SK-MEL-5 (cell line): Measurements from ENCODE around the gene GARIN5A. TPM values are rescaled to one million over a fixed set of nuclear protein-coding genes. Genes with fewer than 3 reads are reported as not detected.

Source experiments
- DNase-seq: peaks from one replicate; pipeline ENCODE4 v3.0.0-alpha.2; 2016; ENCODE audit warnings: low read depth, low spot score
- in situ Hi-C: cut with HindIII; loops from 2 replicates; pipeline ENCODE4 v1.10.0; 2016; ENCODE audit warnings: low sequenced_read_pairs, high pct_unique_total_duplicates, low pct_unique_long_range_greater_than_20kb
- polyA plus RNA-seq, 2 experiments: library from polyadenylated mRNA; depleted of rRNA; stranded (reverse); fragments of >200 nt; gene quantifications; 2 replicates each; pipeline ENCODE4 v1.2.3, GENCODE V29; 2015
- total RNA-seq: library from RNA; depleted of rRNA; stranded (reverse); fragments of >200 nt; shearing (Covaris generic); gene quantifications from 2 replicates; pipeline ENCODE4 v1.2.3, GENCODE V29; 2014; rRNA removed

GARIN5A gene
- 0.27 and 0.29 TPM in 2 replicates for total RNA-seq
- 0.73 and 0.86 TPM in 2 replicates for polyA plus RNA-seq (2015; cell fraction: cytosol; rRNA removed)
- polyA plus RNA-seq (2015; cell fraction: nucleus; rRNA removed) = not detected in 2 replicates

DNA sequence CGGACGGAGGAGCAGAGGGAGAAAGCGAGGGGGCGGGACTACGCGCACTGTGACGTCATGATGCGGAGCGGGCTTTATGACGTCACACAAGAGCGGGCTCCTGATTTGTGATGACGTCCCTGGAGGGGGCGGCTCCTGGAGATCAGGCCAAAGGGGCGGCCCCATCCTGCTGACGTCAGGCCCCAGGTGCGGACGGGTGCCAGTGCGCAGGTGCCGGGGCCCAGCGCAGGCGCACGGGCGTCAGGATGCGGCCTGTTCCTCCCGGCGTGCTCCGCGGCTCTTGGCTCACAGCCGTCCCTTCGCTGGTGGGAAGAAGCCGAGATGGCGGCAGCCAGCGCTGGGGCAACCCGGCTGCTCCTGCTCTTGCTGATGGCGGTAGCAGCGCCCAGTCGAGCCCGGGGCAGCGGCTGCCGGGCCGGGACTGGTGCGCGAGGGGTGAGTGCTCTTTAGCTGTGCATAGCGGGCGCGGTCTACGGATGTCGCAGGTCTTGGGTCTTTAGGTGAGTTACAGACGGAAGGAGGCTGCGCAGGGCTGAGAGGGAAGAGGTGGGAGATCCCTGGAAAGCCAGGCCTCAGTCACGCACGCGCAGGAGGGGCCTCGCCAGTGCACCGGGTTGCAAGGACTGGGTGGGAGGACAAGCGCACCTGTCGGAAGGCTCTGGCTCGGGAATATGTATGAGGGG is at the start of gene GARIN5A, which contains the start of gene EMC10:
GARIN5A (minus strand) TSS at position 625 of the 683 bp plus-strand sequence; CDS start at position 165, 460 bp downstream.
EMC10 (plus strand) TSS at position 284 of the 683 bp plus-strand sequence; CDS start at position 322, 38 bp downstream.
- in situ Hi-C loops = no loop called here
- DNase-seq = peak; percentile 94

DNA sequence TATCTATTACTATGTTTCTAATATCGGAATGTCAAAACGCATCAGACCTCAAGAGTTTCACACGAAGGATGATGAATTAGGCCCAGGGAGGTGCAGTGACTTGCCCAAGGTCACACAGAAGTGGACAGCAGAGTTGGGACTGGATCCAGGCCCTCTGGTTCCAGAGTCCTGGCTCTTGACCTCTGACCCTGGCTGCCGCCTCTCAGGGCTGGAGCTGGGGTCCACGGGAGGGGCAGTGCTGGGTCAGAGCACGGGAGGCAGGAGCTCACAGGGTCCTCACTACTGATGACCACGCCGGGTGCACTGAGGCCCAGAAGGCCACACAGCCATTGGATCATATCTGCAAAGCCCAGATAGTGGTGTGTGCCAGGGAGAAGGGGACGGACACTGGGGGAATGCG is 46.2 kb upstream of the GARIN5A start:
- DNase-seq = no peak
- in situ Hi-C loops = no loop called here

DNA sequence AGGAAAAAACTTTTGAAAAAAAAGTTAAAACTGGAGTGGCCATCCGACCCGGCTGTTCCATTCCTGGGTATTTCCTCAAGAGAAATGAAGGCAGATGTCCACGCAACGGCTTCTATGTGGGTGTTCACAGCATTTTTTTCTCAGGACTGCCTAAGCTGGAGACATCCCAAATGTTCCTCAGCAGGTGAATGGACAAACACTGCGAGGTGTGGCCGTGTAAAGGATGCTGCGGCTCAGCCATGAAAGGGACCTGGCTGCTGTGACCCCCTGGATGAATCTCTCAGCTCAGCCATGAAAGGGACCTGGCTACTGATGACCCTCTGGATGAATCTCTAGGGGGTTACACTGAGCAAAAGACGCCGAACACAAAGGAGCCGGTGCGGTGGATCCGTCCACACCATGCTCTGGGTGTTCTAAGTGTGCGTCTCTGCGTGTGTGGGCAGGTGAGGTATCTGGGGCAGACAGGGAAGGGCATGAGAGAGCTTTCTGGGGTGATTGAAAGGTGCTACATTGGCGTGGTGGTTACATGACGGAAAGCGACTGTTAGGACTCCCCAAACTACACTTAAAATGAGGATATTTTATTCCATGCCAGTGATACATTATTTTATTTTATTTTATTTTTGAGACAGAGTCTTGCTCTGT is 44.3 kb upstream of the GARIN5A start:
- in situ Hi-C loops = no loop called here

DNA sequence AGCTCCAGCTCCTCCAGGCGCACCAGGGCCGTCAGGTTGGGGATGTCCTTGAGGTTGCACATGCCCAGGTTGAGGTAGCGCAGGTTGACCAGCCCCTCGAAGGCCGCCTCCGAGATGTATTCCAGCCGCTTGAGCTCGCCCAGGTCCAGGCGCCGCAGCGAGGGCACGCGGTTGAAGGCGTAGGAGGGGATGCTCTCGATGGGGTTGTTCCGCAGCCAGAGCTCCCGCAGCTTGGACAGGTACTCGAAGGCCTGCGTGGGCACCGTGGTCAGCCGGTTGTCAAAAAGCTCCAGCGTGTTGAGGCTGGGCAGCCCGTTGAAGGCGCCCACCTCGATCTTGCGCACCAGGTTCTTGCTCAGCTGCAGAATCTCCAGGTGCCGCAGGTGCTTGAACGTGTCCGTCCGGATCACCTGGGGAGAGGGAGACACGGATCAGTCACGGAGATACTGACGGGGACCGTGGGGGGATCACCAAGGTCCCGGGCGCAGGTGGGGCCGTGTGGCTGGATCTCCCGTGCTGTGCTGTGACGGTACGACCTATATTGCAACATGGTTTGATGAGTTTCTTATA is 42.4 kb upstream of the GARIN5A start:
- in situ Hi-C loops = no loop called here
- DNase-seq = no peak

More for the DNA sequence above, 44.3 kb upstream of the GARIN5A start:
- no peak for DNase-seq

DNA sequence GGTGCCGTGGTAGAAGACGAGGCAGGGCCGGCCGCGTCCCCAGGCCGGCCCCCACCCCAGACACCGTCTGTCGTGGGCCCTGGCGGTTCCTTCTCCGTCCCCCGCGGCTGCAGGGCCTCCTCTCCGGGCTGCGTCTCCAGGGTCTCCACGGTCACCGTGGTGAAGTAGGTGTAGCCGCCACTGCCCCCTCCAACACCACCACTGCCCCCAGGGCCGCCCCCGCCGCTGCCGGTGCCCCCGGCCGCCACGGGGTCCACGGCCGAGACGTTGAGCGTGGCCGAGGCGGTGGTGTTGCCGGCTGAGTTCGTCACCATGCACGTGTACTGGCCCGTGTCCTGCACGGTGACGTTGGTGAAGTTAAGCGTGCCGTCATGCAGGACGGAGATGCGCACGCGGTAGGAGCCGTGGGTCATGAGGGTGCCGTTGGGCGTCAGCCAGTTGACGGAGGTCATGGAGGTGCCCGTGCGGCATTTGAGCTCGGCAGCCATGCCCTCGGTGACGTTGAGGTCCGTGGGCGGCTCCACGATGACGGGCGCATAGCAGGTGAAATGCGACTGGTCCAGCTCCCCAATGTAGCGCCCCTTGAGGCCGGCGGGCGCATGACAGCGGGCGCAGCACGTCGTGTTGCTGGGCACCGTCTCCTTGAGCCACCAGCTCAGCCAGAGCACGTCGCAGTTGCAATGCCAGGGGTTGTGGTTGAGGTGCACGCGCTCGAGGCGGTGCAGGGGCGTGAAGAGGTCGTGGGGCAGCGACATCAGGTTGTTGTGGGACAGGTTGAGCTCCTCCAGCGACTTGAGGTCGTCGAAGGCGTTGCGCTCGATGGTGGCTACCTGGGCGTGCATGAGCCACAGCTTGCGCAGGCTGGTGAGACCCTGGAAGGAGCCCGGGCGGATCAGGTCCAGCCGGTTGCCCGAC is 41.7 kb upstream of the GARIN5A start:
- DNase-seq = no peak

DNA sequence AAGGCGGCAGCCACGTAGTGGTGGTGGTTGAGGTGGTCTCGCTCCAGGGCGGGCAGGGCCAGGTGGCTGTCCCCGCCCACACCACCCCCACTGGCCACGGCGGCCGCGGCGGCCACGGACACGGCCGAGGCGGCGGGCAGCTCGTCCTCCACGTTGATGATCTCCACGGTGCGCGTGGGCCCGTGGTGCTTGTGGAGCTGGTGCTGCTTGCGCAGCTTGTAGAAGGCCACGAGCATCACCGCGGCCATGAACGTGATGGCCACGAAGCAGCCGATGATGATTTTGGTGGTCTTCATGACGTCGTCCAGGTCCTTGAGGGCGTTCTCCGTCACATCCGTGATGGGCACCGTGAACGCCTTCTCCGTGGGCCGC is 41.0 kb upstream of the GARIN5A start:
- no peak for DNase-seq
- in situ Hi-C loops = no loop called here

More for the DNA sequence above, 41.7 kb upstream of the GARIN5A start:
- in situ Hi-C loops = no loop called here

DNA sequence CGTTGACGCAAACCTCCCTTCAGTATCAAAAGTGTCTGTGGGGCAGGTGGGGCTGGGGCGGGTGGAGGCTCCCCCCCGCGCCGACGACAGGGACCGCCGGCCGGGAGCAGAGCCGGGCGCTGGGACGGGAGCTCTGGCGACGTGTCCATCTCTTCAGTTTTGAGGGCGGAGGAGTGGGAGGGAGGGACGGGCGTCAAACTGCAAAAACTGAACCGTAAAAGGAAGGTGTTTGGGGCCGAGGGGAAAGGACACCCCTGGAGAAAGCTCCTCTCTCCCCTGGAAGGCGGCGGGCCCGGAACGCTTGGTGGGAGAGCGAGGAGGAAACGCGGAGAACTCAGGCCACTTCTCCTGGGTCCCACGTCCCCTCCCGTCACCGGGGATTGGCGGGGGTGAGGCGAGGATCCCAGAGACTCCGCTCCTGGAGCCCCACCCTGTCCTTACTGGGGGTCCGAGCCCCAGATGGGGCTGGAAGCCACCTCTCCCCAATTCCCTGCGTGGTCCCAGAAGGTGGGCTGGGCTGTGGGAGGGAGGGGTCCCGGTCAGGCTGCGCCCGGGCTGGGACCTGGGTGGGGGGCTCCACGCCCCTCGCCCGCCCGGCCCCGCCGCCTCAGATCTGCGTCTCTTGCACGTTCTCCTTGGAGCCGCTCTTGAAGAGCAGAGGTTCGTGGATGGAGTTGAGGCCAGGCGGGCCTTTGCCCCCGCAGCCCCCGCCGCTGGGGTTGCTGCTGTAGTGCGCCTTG is 40.5 kb upstream of the GARIN5A start:
- in situ Hi-C loops = no loop called here
- no peak for DNase-seq

DNA sequence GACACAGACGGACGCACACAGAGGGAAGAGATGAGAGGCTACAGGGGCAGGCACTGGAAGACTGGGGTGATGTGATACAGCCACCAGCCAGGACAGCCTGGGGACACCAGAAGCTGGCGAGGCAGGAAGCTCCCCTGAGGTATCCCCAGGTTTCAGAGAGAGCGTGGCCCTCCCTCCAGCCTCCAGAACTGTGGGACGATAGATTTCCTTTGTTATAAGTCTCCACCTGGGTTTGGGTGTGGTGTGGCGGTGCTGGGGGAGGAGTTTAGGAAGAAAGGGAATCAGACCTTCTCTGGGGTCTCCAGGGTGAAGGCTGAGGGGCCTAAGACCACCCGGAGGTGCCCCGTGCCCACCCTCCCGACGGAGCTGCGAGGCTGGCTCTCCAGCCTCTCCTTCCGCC is 39.8 kb upstream of the GARIN5A start:
- in situ Hi-C loops = no loop called here
- DNase-seq = no peak

DNA sequence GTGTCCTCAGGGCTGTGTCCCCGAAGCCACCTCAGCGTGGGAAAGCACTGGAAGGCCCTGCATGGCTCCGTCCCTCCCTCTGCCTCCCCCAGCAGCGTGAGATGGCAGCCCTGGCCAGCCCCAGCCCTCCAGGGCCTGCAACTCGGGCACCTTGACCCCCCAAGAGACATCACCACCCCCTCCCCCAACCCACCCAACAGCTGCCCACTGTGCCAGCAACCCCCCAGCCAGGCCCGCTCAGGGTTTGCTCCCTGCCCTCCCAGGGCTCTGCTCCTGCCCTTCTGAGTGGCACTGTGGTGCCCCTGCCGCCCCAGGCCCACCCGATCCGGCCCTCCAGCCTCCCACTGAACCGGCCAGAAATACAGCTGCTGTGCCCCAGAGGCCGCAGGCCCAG is 38.5 kb upstream of the GARIN5A start:
- DNase-seq = no peak
- in situ Hi-C loops = no loop called here

DNA sequence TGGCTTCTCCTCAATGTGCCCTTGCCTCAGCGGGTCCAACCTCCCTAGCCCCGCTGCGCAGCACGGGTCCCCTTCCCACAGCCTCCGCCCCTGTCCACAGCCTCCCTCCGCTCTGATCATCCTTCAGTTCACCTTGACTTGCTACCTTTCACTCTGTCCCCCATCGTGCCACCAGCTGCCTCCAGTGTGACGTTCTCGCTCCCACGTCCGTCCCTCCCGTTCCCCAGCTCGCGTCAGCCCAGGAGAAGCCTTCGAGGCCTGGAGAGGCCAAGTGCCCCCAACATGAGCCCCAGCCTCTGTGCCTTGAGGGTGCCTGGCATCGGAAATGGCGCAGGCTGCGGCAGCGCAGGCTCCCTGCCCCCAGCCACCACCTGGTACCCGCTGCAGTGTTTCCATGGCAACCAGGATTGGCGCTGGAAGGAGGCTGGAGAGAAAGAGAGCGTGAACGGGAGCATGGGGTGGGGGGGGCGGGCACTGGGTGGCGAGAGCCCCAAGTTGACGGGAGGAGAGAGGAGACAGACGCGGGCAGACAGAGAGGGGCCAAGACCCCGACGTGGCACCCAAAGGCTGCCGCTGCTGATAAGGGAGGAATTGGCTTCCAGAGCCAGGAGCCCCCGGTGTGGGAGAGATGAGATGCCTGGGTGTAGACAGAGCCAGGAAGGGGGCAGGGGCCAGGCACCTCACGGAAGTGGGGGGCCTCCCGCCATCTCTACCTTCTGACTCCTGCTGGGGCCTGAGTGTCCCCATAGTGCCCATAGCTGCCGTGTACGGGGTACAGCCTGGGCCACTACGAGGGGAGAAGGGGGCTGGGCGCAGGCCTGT is 37.9 kb upstream of the GARIN5A start:
- no peak for DNase-seq
- in situ Hi-C loops = no loop called here

DNA sequence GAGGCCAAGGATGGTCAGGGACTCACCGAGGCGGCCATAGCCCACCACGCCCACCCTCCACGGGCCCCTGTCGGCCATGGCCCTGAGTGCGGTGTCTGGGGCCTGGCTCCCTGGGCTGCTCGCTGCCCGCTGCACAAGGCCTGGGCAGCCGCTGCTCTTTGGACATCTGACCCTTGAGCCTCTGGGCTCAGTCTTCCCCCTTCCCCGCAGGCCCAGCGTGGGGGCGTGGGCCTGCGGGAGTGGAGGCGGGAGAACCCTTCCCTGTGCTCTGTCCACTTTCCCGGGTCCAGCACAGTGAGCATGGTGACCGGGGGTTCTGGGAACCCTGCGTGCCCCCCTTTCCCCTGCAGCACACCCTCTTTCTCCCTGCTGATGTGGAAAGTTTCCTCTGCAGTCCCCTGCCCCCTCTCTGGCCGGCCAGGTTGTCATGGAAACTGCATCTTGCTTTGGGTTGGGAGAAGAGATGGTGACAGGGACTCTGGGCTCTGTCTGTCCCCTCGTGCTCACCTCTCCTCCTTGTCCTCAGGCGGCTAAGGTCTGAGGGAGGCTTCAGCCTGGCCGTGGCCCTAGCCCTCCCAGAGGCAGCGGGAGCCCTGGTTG is 37.2 kb upstream of the GARIN5A start, which contains the start of gene ASPDH:
ASPDH (minus strand) TSS at position 168 of the 600 bp plus-strand sequence; CDS start at position 78, 90 bp downstream.
- DNase-seq = no peak
- in situ Hi-C loops = no loop called here

DNA sequence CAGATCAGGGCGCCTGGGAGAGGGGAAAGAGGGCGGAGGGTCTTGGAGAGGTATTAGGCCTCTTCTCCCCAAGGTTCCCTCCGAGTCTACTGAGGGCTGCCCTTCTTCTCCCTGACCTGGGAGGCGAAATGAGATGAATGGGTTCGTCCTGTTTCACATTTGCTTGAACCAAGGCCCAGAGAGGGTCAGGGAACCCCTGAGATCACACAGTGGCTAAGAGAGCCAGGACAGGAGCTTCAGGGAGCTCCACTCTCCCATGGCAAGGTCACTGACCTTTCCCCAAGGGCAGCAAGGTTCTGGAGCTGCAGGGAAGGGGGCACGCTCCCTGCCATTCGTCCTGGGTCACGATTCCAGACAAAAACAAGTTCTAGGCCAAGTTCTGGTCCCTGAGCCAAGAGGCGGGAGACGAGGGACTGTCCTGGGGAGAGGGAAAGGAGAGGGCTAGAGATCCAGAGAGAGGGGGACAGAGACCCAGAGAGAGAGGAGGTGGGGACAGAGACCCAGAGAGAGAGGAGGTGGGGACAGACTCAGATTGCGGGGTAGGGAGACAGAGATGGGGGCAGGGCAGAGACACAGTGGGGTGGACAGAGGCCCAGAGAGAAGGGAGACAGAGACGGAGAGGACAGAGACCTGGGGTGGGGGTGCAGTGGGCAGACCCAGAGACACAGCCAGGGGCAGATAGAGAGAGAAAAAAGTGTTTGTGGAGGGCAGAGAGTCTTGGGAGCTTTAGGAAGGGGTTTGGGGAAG is 36.5 kb upstream of the GARIN5A start:
- in situ Hi-C loops = no loop called here
- no peak for DNase-seq

DNA sequence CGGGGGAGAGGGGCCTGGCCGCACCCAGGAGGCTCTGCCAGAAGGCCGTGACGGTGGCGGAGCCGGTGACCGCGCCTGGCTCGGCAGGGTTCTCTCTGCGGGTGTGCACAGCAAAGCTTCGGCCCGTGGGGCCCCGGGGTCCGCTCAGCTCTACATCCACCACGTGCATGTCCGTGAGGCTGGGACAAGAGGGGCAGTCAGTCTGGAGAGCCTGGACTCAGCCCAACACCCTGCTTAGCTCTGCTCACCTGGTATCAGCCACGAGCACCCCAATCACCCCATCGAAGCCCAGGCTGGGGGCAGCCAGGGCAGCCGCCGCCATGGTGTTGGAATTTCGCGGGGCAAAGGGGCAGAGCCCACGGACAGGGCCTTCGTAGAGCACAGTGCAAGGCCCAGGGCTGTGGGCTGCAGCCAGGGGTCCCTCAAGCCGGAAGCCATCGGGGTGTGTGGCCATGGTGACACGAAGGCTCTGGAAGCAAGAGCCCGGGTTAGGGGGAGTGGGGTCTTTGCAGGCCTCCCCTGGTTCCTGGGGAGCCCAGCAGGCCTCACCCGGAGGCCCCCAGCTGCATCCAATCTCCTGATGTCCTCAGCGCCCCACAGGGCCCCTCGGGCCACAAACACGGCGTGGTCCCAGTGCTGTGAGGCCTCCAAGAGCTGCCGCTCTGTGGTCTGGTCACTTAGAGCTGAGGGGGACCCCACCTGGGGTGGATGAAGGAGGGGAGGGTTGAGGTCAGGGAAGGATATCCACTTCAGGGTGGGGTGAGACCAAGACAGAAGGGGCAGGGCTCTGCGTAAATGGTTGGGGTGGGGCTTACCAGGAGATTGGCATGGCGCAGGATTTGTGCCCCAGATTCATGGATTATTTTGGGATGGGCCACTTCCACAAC is 35.7 kb upstream of the GARIN5A start:
- no peak for DNase-seq
- in situ Hi-C loops = no loop called here

DNA sequence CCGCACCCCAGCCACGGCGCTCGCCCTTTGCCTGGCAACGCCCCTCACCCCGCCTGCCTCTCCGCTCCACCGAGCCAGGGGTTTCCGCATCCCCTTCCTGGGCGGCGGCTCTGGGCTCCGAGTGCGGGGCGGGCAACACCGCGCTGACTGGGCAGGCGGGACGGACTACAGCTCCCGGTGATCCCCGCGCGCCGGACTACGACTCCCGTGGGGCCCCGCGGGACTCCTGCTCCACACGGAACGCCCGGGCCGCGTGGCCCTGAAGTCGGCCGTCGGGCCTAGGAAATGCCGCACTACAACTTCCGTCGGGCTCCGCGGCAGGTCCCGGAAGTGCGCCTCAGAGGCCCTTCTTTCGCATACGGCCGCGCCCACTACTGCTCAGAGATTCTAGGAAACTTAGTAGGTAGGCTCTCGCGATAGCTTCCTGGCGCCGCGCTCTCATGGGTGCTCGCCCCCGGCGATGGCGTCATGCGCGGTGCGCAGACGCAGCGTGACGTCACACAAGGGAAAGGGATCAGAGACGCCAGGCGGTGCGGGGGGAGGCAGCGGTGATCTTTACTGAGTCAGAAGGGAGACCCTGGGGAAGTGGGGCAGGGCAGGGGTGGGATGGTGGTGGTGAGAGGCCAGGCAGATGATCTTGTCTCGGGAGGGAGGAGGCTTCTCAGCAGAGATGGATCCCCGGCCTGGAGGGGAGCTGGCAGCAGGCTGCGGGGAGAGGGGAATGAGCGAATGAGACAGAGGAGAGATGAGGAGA is 34.6 kb upstream of the GARIN5A start, which contains the start of gene JOSD2:
JOSD2 (minus strand) TSS at position 123 of the 754 bp plus-strand sequence. CDS start 760 bp downstream, outside the sequence.
- in situ Hi-C loops = no loop called here

More for the DNA sequence above, 34.6 kb upstream of the GARIN5A start, which contains the start of gene JOSD2:
- peak; percentile 99 for DNase-seq
